GM12801 (cell line): ENCODE results near the gene PAK4.

ENCODE experiments used
- TF ChIP-seq, protein P1 (sequence below): IDR thresholded peaks from one replicate; pipeline ENCODE4 v1.5.1; 2011; ENCODE audit warnings: control low read depth; ENCODE audit not compliant: insufficient read length; ENCODE audit errors: extremely low read depth

Gene PAK4

DNA sequence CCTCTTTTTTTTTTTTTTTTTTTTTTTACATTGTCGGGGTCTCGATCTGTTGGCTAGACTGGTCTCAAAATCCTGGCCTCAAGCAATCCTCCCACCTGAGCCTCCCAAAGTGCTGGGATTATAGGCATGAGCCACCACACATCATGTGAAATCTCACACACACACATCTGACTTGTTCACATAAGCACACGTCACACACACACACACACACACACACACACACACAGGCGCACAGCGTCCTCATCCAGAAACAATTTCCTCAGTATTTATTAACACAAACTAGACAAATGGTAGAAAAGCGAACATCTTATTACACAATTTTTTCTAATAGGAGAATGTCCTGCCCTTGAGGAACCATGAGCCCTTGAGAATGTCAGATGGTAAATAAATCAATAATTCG is 83.6 kb downstream of the PAK4 start:
- TF ChIP-seq, protein P1, sequence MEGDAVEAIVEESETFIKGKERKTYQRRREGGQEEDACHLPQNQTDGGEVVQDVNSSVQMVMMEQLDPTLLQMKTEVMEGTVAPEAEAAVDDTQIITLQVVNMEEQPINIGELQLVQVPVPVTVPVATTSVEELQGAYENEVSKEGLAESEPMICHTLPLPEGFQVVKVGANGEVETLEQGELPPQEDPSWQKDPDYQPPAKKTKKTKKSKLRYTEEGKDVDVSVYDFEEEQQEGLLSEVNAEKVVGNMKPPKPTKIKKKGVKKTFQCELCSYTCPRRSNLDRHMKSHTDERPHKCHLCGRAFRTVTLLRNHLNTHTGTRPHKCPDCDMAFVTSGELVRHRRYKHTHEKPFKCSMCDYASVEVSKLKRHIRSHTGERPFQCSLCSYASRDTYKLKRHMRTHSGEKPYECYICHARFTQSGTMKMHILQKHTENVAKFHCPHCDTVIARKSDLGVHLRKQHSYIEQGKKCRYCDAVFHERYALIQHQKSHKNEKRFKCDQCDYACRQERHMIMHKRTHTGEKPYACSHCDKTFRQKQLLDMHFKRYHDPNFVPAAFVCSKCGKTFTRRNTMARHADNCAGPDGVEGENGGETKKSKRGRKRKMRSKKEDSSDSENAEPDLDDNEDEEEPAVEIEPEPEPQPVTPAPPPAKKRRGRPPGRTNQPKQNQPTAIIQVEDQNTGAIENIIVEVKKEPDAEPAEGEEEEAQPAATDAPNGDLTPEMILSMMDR = no peak

DNA sequence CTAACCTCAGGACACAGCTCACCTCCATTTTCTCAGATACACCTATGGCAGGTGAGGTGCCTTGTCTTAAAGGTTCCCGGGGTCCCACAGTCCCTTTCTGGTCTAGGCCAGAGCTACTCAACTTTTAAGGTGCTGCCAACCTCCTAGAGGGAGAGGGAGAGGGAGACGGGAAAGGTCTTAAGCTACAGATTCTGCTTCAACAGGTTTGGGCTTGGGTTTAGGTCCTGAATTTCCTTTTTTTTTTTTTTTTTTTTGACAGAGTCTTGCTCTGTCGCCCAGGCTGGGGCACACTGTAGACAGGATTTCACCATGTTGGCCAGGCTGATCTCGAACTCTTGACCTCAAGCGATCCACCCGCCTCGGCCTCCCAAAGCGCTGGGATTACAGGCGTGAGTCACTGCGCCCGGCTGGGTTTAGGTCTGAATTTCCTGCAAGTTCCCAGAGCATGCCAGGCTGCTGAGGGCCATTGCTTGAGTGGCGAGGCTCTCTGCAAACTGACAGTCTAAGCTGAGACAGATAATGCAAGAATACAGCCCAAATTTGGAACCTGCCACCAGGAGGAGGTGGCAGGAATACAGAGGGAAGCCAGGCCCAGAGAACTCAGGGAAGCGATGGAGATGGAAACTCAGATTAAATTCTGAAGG is 86.3 kb downstream of the PAK4 start:
- TF ChIP-seq, protein P1 = no peak

DNA sequence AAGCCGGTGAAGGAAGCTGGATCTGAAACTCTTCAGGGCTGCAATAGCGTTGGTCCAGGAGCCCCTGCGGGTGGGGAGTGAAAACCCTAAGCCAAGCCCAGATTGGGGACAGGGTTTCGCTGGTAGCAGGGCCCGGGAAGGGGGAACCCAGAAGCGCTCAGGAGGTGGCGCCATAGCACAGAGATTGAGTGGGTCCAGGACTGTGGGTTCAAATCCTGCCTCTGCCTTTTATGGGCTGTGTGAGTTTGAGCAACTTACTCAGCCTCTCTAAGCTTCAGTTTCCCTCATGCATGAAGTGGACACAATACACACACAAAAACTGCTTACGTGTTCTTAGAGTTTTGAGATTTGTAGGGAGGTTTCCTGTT is 86.8 kb downstream of the PAK4 start:
- TF ChIP-seq, protein P1 = no peak

DNA sequence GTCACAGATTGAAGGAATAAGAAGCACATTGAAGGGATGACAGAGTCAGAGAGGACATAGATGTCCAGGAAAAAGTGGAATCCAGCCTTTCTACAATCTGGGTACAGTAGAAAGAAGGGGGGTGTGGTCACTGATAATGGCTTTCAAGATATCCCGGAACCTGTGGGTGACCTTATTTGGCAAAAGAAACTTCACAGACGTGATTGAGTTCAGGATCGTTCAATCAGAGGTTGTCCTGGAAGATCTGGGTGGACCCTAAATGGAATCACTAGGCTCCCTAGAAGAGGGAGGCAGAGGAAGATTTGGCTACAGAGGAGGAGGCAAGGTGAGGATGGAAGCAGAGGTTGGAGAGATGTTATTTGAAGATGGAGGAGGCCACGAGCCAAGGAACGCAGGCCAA is 91.5 kb downstream of the PAK4 start:
- TF ChIP-seq, protein P1 = no peak

DNA sequence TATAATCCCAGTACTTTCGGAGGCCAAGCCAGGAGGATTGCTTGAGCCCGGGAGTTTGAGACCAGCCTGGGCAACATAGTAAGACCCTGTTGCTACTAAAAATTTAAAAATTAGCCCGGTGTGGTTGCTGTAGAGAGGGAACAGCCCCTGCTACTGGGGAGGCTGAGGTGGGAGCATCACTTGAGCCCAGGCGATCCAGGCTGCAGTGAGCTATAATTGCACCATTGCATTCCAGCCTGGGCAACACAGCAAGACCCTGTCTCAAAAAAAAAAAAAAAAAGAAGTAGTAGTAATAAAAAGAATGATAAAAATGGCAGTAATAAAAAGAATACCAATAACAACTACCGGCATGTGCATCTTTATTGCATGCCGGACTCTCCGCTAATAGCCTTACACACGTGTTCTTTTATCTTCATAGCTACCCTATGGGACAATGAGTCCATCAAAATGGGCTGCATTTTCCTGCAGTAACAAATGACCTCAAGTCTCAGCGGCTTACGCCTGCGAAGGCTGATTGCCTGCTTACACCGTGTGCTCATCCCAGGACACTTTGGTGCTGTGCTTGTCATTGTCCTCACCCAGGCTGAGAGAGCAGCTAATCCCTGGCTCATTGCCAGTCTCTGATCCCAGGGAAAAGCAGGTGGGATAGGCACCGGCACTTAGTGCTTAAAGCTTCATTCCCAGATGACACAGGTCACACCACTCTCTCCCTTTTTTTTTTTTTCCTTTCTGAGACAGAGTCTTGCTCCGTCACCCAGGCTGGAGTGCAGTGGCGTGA is 92.8 kb downstream of the PAK4 start:
- TF ChIP-seq, protein P1 = no peak

DNA sequence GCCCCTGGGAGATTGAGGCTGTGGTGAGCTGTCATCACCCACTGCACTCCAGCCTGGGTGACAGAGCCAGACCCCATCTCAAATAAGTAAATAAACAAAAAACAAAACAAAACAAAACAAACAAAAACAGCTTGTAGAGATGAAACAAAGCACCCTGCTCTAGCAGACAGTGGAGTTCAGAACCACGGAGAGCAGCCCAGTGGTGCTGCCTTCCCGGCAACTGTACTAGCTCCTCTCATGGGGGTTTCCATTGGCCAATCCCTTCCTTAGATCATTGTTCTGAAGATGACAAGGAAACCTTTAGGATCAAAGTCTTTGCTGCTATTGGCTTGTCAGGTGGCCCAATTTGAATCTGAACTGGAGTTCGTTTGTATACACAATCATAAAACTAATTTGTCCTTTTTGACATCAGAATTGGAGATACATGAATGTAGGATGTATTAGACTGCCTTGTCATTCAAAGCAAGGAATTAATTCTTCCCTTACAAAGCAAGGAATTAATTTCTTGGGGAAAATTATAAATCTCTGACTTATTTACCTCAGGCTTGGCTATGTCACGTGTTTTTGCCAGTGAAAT is 98.2 kb downstream of the PAK4 start:
- TF ChIP-seq, protein P1 = no peak

DNA sequence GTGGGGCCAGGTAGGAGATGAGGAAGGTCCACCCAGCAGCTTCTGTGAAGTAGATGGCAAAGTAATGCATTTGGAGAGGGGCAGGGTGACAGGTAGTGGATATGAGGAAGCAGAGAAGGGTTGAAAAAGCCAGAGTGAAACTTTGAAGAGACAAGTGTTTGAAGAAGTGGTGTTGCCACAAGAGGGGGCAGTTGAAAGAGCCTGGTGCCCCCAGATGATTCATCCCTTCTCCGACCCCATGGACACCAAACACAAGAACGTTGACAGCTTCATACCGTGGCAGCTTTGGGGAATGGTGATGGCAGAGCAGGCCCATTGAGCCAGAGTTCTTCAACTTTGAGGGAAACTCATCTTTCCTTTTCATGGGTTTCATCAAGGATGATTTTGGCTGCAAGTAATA is 99.3 kb downstream of the PAK4 start:
- TF ChIP-seq, protein P1 = no peak
